IMR-90 (cell line): Measurements from ENCODE around the gene OLIG3. TPM values are rescaled to one million over a fixed set of nuclear protein-coding genes. Genes with fewer than 3 reads are reported as not detected.

ENCODE experiments used
- ATAC-seq: fragments of 200-7000 bp; cut with Tn5 transposase; 2 replicates; pipeline ENCODE4 v1.9.1; 2020; ENCODE audit warnings: low read depth, mild to moderate bottlenecking, moderate library complexity
- BruUV-seq: library from RNA; stranded (reverse); fragments of 400-500 nt; replicated peaks from 2 replicates; lab custom pipeline; 2021; lab: Mats Ljungman, UMichigan
- CTCF ChIA-PET: fragments of 300-600 bp; formaldehyde crosslinking; extraction: SDS; loops from one replicate; lab custom pipeline; 2021; ENCODE audit warnings: antibody characterized with exemption; lab: Yijun Ruan, JAX
- POLR2A ChIA-PET: fragments of 300-600 bp; sonication (Branson Sonifier 250); formaldehyde crosslinking; loops from one replicate; lab custom pipeline; 2022; ENCODE audit warnings: antibody characterized with exemption; ENCODE audit not compliant: unreplicated experiment; lab: Charles Lee
- DNase-seq: peaks from one replicate; pipeline ENCODE4 v3.0.0; 2013
- H2AFZ ChIP-seq: replicated peaks from 2 replicates; pipeline ENCODE3; 2013; ENCODE audit warnings: low read length, mild to moderate bottlenecking; ENCODE audit not compliant: poor library complexity
- H2AK5ac ChIP-seq: 2 replicates; pipeline ENCODE4 v1.6.1; 2013; ENCODE audit warnings: low read depth, low read length, inconsistent platforms
- H2AK9ac ChIP-seq: replicated peaks from 2 replicates; pipeline ENCODE3; 2013; ENCODE audit warnings: mild to moderate bottlenecking, low read depth, low read length, moderate library complexity; ENCODE audit not compliant: poor library complexity
- H2BK120ac ChIP-seq: 2 replicates; pipeline ENCODE4 v1.6.1; 2013; ENCODE audit warnings: low read depth, low read length, inconsistent platforms
- H2BK15ac ChIP-seq: 3 replicates; pipeline ENCODE4 v1.6.1; 2013; ENCODE audit warnings: low read depth, low read length, inconsistent platforms
- H2BK20ac ChIP-seq: 2 replicates; pipeline ENCODE4 v1.6.1; 2013; ENCODE audit warnings: low read depth, mild to moderate bottlenecking, inconsistent platforms, low read length, moderate library complexity
- H2BK5ac ChIP-seq: 2 replicates; pipeline ENCODE4 v1.6.1; 2013; ENCODE audit warnings: mild to moderate bottlenecking, low read depth, low read length, inconsistent platforms; ENCODE audit not compliant: poor library complexity, severe bottlenecking
- H3K14ac ChIP-seq: replicated peaks from 2 replicates; pipeline ENCODE4 v1.6.1; 2013; ENCODE audit warnings: low read depth, low read length, inconsistent platforms
- H3K18ac ChIP-seq: 2 replicates; pipeline ENCODE4 v1.6.1; 2013; ENCODE audit warnings: low read depth, low read length, control low read depth
- H3K23ac ChIP-seq: 2 replicates; pipeline ENCODE4 v1.6.1; 2013; ENCODE audit warnings: low read depth, low read length, inconsistent platforms
- H3K27ac ChIP-seq: 2 replicates; pipeline ENCODE4 v1.5.1; 2013; ENCODE audit warnings: mild to moderate bottlenecking, control low read depth, low read length; ENCODE audit not compliant: insufficient read depth
- H3K27me3 ChIP-seq: 2 replicates; pipeline ENCODE4 v1.6.1; 2013; ENCODE audit warnings: low read length; ENCODE audit not compliant: control insufficient read depth, insufficient read depth
- H3K36me3 ChIP-seq: 2 replicates; pipeline ENCODE4 v1.6.1; 2013; ENCODE audit warnings: low read length, mixed read lengths; ENCODE audit not compliant: control insufficient read depth, insufficient read depth
- H3K4ac ChIP-seq: 2 replicates; pipeline ENCODE4 v1.6.1; 2013; ENCODE audit warnings: low read depth, low read length, inconsistent platforms
- H3K4me1 ChIP-seq: 2 replicates; pipeline ENCODE4 v1.6.1; 2013; ENCODE audit warnings: low read length, mixed read lengths; ENCODE audit not compliant: control insufficient read depth, insufficient read depth
- H3K4me2 ChIP-seq: 2 replicates; pipeline ENCODE4 v1.6.1; 2013; ENCODE audit warnings: low read depth, mild to moderate bottlenecking, control low read depth, low read length, moderate library complexity
- H3K4me3 ChIP-seq: 2 replicates; pipeline ENCODE4 v1.5.1; 2013; ENCODE audit warnings: low read depth, mild to moderate bottlenecking, control low read depth, low read length, moderate library complexity; ENCODE audit not compliant: insufficient read depth
- H3K56ac ChIP-seq: 2 replicates; pipeline ENCODE4 v1.6.1; 2013; ENCODE audit warnings: low read length, inconsistent platforms; ENCODE audit not compliant: insufficient read depth; ENCODE audit errors: extremely low read depth
- H3K79me1 ChIP-seq, 2 experiments: 2 replicates each; pipeline ENCODE4 v1.6.1; 2013; ENCODE audit warnings: low read length in 2 of 2, inconsistent platforms in 1 of 2, low read depth in 1 of 2
- H3K9ac ChIP-seq: 2 replicates; pipeline ENCODE4 v1.6.1; 2013; ENCODE audit warnings: low read depth, low read length, control low read depth
- H3K9me1 ChIP-seq: 2 replicates; pipeline ENCODE4 v1.6.1; 2013; ENCODE audit warnings: low read length, inconsistent platforms; ENCODE audit not compliant: insufficient read depth
- H3K9me3 ChIP-seq: 2 replicates; pipeline ENCODE4 v1.6.1; 2013; ENCODE audit warnings: low read length; ENCODE audit not compliant: control insufficient read depth, insufficient read depth
- H4K20me1 ChIP-seq: 2 replicates; pipeline ENCODE4 v1.6.1; 2013; ENCODE audit warnings: low read length, inconsistent platforms; ENCODE audit not compliant: insufficient read depth
- H4K5ac ChIP-seq: 2 replicates; pipeline ENCODE4 v1.6.1; 2013; ENCODE audit warnings: mild to moderate bottlenecking, low read depth, low read length, control low read depth
- H4K8ac ChIP-seq, 2 experiments: 2 replicates each; pipeline ENCODE4 v1.6.1; 2013; ENCODE audit warnings: low read depth in 2 of 2, low read length in 2 of 2, control low read depth in 1 of 2, inconsistent platforms in 1 of 2
- H4K91ac ChIP-seq: 2 replicates; pipeline ENCODE4 v1.6.1; 2013; ENCODE audit warnings: low read depth, low read length, inconsistent platforms; ENCODE audit not compliant: insufficient read depth
- BHLHE40 ChIP-seq: fragments of 150-350 bp; IDR thresholded peaks from 2 replicates; pipeline ENCODE4 v1.6.1; 2016; ENCODE audit warnings: mild to moderate bottlenecking, low read depth, low read length
- CEBPB ChIP-seq: IDR thresholded peaks from 2 replicates; pipeline ENCODE4 v1.6.1; 2012; ENCODE audit warnings: low read depth, low read length, improper control_type of control experiment
- CHD1 ChIP-seq: IDR thresholded peaks from 2 replicates; pipeline ENCODE4 v1.6.1; 2012; ENCODE audit warnings: low read depth, low read length, improper control_type of control experiment
- CTCF ChIP-seq: conservative IDR thresholded peaks from 2 replicates; pipeline ENCODE4 v1.5.1; 2012; ENCODE audit warnings: mild to moderate bottlenecking, low read depth, low read length, improper control_type of control experiment
- ELK1 ChIP-seq: fragments of 150-350 bp; IDR thresholded peaks from 2 replicates; pipeline ENCODE4 v1.6.1; 2016; ENCODE audit warnings: low read depth, mild to moderate bottlenecking, low read length, moderate library complexity, borderline replicate concordance
- FOS ChIP-seq: fragments of 150-350 bp; IDR thresholded peaks from 2 replicates; pipeline ENCODE4 v1.6.1; 2016; ENCODE audit warnings: low read depth, low read length
- MAFK ChIP-seq: IDR thresholded peaks from 2 replicates; pipeline ENCODE4 v1.6.1; 2012; ENCODE audit warnings: low read depth, low read length, improper control_type of control experiment
- MAZ ChIP-seq: IDR thresholded peaks from 2 replicates; pipeline ENCODE4 v1.6.1; 2012; ENCODE audit warnings: low read depth, mild to moderate bottlenecking, low read length, improper control_type of control experiment, moderate library complexity, borderline replicate concordance
- POLR2A ChIP-seq: IDR thresholded peaks from 2 replicates; pipeline ENCODE4 v1.6.1; 2012; ENCODE audit warnings: mild to moderate bottlenecking, low read depth, low read length
- RAD21 ChIP-seq: IDR thresholded peaks from 2 replicates; pipeline ENCODE4 v1.6.1; 2012; ENCODE audit warnings: low read length, improper control_type of control experiment
- RCOR1 ChIP-seq: IDR thresholded peaks from 2 replicates; pipeline ENCODE4 v1.6.1; 2012; ENCODE audit warnings: mild to moderate bottlenecking, low read length, improper control_type of control experiment; ENCODE audit not compliant: insufficient replicate concordance
- RFX5 ChIP-seq: IDR thresholded peaks from 2 replicates; pipeline ENCODE4 v1.8.0; 2012; ENCODE audit warnings: low read depth, mild to moderate bottlenecking, low read length, moderate library complexity
- SMC3 ChIP-seq: fragments of 150-350 bp; IDR thresholded peaks from 2 replicates; pipeline ENCODE4 v1.6.1; 2016; ENCODE audit warnings: low read depth, mild to moderate bottlenecking, antibody characterized with exemption, low read length, moderate library complexity
- USF2 ChIP-seq: fragments of 150-350 bp; IDR thresholded peaks from 2 replicates; pipeline ENCODE4 v1.6.1; 2017; ENCODE audit warnings: mild to moderate bottlenecking, antibody characterized with exemption, low read length, low read depth
- WGBS, 2 experiments: methylation state at CpG; one replicate each; pipeline versions ENCODE4 v1.1.5 to v1.1.7; 2013; ENCODE audit warnings: missing lambda C conversion rate in 2 of 2; ENCODE audit not compliant: insufficient read length in 1 of 2; ENCODE audit errors: extremely low coverage in 2 of 2; 5-methylcytosine and 5-hydroxymethylcytosine counted together
- dilution Hi-C: fragments of 300-500 bp; cut with HindIII; formaldehyde crosslinking; loops from one replicate; pipeline ENCODE4 v1.14.3; 2018; ENCODE audit warnings: low sequenced_read_pairs; ENCODE audit not compliant: unreplicated experiment
- in situ Hi-C: fragments of 300-500 bp; cut with MboI; formaldehyde crosslinking; loops from 3 replicates; pipeline ENCODE4 v1.14.3; 2019; ENCODE audit warnings: low sequenced_read_pairs, inconsistent platforms, mixed read lengths
- intact Hi-C: fragments of 100-400 bp; cut with micrococcal nuclease; formaldehyde crosslinking; loops from 2 replicates; pipeline ENCODE4 v1.10.0; 2022
- polyA plus RNA-seq, 3 experiments: library from polyadenylated mRNA; depleted of rRNA; stranded (reverse); fragments of >200 nt; gene quantifications; 2 replicates each; pipeline ENCODE4 v1.2.3, GENCODE V29; 2012; ENCODE audit warnings: low replicate concordance in 1 of 3
- total RNA-seq: library from RNA; depleted of rRNA; stranded (reverse); fragments of >200 nt; gene quantifications from 2 replicates; pipeline ENCODE4 v1.2.3, GENCODE V29; 2012

The OLIG3 gene
- total and polyA plus RNA-seq, 2 of the 4 experiments (the other 2 are of a cell fraction) = not detected

GRCh38 chr6:137473598-137473997, 20.6 kb downstream of the OLIG3 start:
- Histone ChIP-seq H2AK9ac (no peak overlapping the region), H3K36me3 (no peaks in the 10 kb centered on the region), H4K91ac (no peak overlapping the region), H3K27me3 (peaks cover 16% of the 10 kb centered on the region), H3K4ac (no peak overlapping the region), H3K4me1 (no peaks in the 10 kb centered on the region), H3K23ac (no peak overlapping the region), H2BK15ac (no peak overlapping the region), H3K56ac (no peak overlapping the region), H3K14ac (no peak overlapping the region), H4K5ac (no peak overlapping the region), H3K18ac (no peak overlapping the region), H3K79me1 (no peaks in the 10 kb centered on the region), H3K9me1 (no peaks in the 10 kb centered on the region), H3K9me3 (no peaks in the 10 kb centered on the region), H3K4me3 (no peak overlapping the region), H4K20me1 (no peaks in the 10 kb centered on the region), H2AFZ (no peak overlapping the region), H3K9ac (no peak overlapping the region), H4K8ac (no peak overlapping the region), H2AK5ac (no peak overlapping the region), H3K4me2 (no peak overlapping the region), H2BK20ac (no peak overlapping the region), H3K27ac (no peak overlapping the region), H2BK120ac (no peak overlapping the region), H2BK5ac (no peak overlapping the region)
- DNase-seq (no peak), ATAC-seq (no peak)
- TF ChIP-seq MAFK (no peak), SMC3 (no peak), CTCF (no peak), CHD1 (no peak), RCOR1 (no peak), POLR2A (no peak), FOS (no peak), USF2 (no peak), BHLHE40 (no peak), ELK1 (no peak), MAZ (no peak), RFX5 (no peak), CEBPB (no peak), RAD21 (no peak)
- intact Hi-C loops = no loop called here
- in situ Hi-C loops = no loop called here
- WGBS, 2 experiments = no CpG with 5 or more reads among the region's 3 CpGs
- ChIA-PET CTCF (no interaction called here), POLR2A (no interaction called here)
- dilution Hi-C loops = no loop called here
- BruUV-seq = no TSS peak
